ENCODE results near the gene VOPP1. TPM values are rescaled to one million over a fixed set of nuclear protein-coding genes. Genes with fewer than 3 reads are reported as not detected.
"Not testable (repeated sequence)": the region's sequence is repeated elsewhere in the genome, so short reads cannot be mapped to it uniquely, and the experiment has no call there.

Gene VOPP1
- total RNA-seq, 1 experiment from 2014 or later = 45.4 TPM

- no peaks in the 10 kb centered on the region for H3K9me3 ChIP-seq
- no peak overlapping the region for H3K4me3 ChIP-seq
- DNase-seq = no peak
- no peaks in the 10 kb centered on the region for H3K27me3 ChIP-seq
- no peaks in the 10 kb centered on the region for H3K36me3 ChIP-seq
Measured at GRCh38 chr7:55589905-55590304, 17.6 kb upstream of the VOPP1 start.

GRCh38 chr7:55588976-55589604, 16.8 kb upstream of the VOPP1 start:
- no peaks in the 10 kb centered on the region for H3K27me3 ChIP-seq
- no peak for DNase-seq
- H3K4me3 ChIP-seq = no peak overlapping the region
- H3K9me3 ChIP-seq = no peaks in the 10 kb centered on the region
- H3K36me3 ChIP-seq = no peaks in the 10 kb centered on the region

- H3K36me3 ChIP-seq = no peaks in the 10 kb centered on the region
- no peaks in the 10 kb centered on the region for H3K9me3 ChIP-seq
- no peaks in the 10 kb centered on the region for H3K27me3 ChIP-seq
- DNase-seq = no peak
- H3K4me3 ChIP-seq = no peak overlapping the region
Measured at GRCh38 chr7:55588379-55588699, 16.0 kb upstream of the VOPP1 start.

DNA sequence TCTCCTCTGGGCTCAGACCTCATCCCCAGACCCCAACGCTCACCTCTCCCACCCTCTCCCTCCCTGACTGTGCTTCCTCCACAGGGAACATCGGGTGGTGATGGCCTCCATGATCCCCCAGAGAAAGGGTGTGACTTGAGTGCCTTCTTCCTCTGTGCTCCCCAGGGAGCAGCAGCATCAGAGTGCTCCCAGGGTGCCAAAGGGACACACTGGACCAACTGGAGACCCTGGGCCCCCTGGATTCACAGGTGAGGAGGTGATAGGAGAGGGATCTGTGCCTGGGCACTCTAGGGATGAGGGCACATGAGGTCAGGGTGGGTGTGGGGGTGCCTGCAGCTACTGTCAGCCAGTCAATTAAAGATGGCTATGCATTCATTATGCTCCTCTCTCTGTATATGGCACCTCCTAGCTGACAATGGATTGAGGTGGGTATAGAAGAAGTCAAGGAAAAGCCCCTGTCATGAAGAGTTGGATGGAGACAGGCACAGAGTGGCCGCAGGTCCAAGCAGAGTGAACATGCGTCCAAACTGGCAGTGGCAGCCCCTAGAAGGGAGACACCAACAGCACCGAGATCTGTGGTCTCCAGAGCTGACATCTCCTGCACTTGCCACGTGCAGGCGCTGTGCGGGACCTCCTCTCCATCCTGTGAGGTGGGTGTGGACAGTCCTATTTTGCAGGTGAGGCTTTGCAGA, 15.5 kb upstream of the VOPP1 start:
- H3K36me3 ChIP-seq = no peaks in the 10 kb centered on the region

GRCh38 chr7:55582656-55583055, 10.4 kb upstream of the VOPP1 start:
- H3K27me3 ChIP-seq, H3K9me3 ChIP-seq, DNase-seq, H3K36me3 ChIP-seq, H3K4me3 ChIP-seq: not testable (repeated sequence)

More for the DNA sequence above, 15.5 kb upstream of the VOPP1 start:
- Histone ChIP-seq H3K27me3 (no peaks in the 10 kb centered on the region), H3K9me3 (no peaks in the 10 kb centered on the region), H3K4me3 (no peak overlapping the region)
- no peak for DNase-seq

GRCh38 chr7:55576753-55577152, 4.5 kb upstream of the VOPP1 start:
- DNase-seq = no peak
- no peak overlapping the region for H3K4me3 ChIP-seq
- H3K36me3 ChIP-seq = no peaks in the 10 kb centered on the region
- H3K27me3 ChIP-seq = no peaks in the 10 kb centered on the region
- H3K9me3 ChIP-seq = no peaks in the 10 kb centered on the region

GRCh38 chr7:55575733-55576132, 3.4 kb upstream of the VOPP1 start:
- Histone ChIP-seq H3K9me3 (no peaks in the 10 kb centered on the region), H3K27me3 (no peaks in the 10 kb centered on the region), H3K36me3 (no peaks in the 10 kb centered on the region), H3K4me3 (no peak overlapping the region)
- no peak for DNase-seq

- no peak for DNase-seq
- H3K27me3 ChIP-seq = no peaks in the 10 kb centered on the region
- no peak overlapping the region for H3K4me3 ChIP-seq
- H3K36me3 ChIP-seq = peaks cover 4% of the 10 kb centered on the region; the same call in 1 of the 2 replicates
- H3K9me3 ChIP-seq = no peaks in the 10 kb centered on the region
Measured at GRCh38 chr7:55575098-55575497, 2.8 kb upstream of the VOPP1 start.

- Histone ChIP-seq H3K9me3 (no peaks in the 10 kb centered on the region), H3K27me3 (no peaks in the 10 kb centered on the region), H3K36me3 (peaks cover 5% of the 10 kb centered on the region; the same call in 1 of the 2 replicates), H3K4me3 (no peak overlapping the region)
- peak; percentile 45 for DNase-seq
Measured at GRCh38 chr7:55574051-55574717, 1.9 kb upstream of the VOPP1 start.

GRCh38 chr7:55573234-55573900, 1.1 kb upstream of the VOPP1 start:
- Histone ChIP-seq H3K4me3 (peak overlapping the region; percentile 60), H3K9me3 (no peaks in the 10 kb centered on the region)
- DNase-seq = peak; percentile 37

GRCh38 chr7:55571511-55572377, 558 bp downstream of the VOPP1 start:
- Histone ChIP-seq H3K4me3 (peak overlapping the region; percentile 85), H3K9me3 (no peaks in the 10 kb centered on the region), H3K27me3 (no peaks in the 10 kb centered on the region), H3K36me3 (peaks cover 5% of the 10 kb centered on the region; the same call in 1 of the 2 replicates)
- DNase-seq = peak; percentile 66

More at GRCh38 chr7:55573234-55573900, 1.1 kb upstream of the VOPP1 start:
- H3K27me3 ChIP-seq = no peaks in the 10 kb centered on the region
- peaks cover 5% of the 10 kb centered on the region; the same call in 1 of the 2 replicates for H3K36me3 ChIP-seq

GRCh38 chr7:55570939-55571338, 1.4 kb downstream of the VOPP1 start:
- Histone ChIP-seq H3K36me3 (peaks cover 5% of the 10 kb centered on the region; the same call in 1 of the 2 replicates), H3K27me3 (no peaks in the 10 kb centered on the region), H3K4me3 (peak overlapping the region; percentile 85), H3K9me3 (no peaks in the 10 kb centered on the region)
- no peak for DNase-seq

DNA sequence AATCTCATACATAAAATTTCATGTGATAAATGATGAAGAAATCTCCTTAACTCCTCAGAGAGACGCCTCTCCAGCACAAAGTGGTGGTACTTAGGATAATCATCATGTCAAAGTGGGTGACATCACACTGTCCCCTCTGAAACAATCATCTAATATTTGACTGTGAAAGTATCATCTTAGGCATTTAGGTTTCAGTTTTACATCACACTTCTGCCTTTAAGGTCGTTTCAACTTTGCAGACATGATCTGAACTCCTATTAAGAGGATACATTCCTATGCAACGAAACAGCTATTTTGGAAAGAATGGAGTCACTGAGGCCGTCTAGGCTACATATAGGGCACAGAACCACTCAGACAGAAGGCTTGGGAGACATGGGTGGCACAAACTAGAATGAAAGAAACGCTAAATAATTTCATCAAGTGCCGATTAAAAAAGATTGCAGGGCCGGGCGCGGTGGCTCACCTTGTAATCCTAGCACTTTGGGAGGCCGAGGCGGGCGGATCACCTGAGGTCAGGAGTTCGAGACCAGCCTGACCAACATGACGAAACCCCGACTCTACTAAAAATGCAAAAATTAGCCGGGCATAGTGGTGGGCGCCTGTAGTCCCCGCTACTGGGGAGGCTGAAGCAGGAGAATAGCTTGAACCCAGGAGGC, 2.0 kb downstream of the VOPP1 start:
- peak overlapping the region; percentile 85 for H3K4me3 ChIP-seq
- no peak for DNase-seq
- no peaks in the 10 kb centered on the region for H3K9me3 ChIP-seq
- H3K36me3 ChIP-seq = peaks cover 5% of the 10 kb centered on the region; the same call in 1 of the 2 replicates
- no peaks in the 10 kb centered on the region for H3K27me3 ChIP-seq

- Histone ChIP-seq H3K9me3 (no peaks in the 10 kb centered on the region), H3K36me3 (peaks cover 5% of the 10 kb centered on the region; the same call in 1 of the 2 replicates), H3K27me3 (no peaks in the 10 kb centered on the region), H3K4me3 (no peak overlapping the region)
- no peak for DNase-seq
Measured at GRCh38 chr7:55569797-55570196, 2.5 kb downstream of the VOPP1 start.

DNA sequence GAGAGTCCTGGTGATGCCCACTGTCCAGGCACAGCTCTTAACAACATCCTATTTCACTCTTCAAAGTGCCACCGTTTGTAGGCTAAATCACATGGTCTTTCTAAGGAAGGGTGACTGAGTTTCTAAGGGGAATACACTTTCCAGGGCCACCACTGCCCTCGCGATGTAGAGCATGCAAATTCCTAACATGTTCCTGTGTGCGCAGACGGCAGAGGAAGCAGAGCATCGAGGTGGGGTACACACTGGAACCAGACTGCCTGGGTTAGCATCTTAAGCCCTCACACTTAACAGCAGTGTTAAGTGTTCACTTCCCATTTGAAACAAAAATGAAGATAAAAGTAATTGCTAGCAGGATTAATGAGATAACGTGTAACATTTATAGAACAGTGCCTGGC, 3.0 kb downstream of the VOPP1 start:
- DNase-seq = no peak
- peaks cover 5% of the 10 kb centered on the region; the same call in 1 of the 2 replicates for H3K36me3 ChIP-seq
- no peak overlapping the region for H3K4me3 ChIP-seq
- no peaks in the 10 kb centered on the region for H3K9me3 ChIP-seq
- H3K27me3 ChIP-seq = no peaks in the 10 kb centered on the region

Data from MG63 (cell line).